Measurements from ENCODE around the gene XIRP1.

GRCh38 chr3:39221141-39221530, 28.7 kb upstream of the XIRP1 start:
- TF ChIP-seq, protein P1, sequence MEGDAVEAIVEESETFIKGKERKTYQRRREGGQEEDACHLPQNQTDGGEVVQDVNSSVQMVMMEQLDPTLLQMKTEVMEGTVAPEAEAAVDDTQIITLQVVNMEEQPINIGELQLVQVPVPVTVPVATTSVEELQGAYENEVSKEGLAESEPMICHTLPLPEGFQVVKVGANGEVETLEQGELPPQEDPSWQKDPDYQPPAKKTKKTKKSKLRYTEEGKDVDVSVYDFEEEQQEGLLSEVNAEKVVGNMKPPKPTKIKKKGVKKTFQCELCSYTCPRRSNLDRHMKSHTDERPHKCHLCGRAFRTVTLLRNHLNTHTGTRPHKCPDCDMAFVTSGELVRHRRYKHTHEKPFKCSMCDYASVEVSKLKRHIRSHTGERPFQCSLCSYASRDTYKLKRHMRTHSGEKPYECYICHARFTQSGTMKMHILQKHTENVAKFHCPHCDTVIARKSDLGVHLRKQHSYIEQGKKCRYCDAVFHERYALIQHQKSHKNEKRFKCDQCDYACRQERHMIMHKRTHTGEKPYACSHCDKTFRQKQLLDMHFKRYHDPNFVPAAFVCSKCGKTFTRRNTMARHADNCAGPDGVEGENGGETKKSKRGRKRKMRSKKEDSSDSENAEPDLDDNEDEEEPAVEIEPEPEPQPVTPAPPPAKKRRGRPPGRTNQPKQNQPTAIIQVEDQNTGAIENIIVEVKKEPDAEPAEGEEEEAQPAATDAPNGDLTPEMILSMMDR (IDR thresholded peaks at IDR 0.05; ENCODE audit: borderline replicate concordance, extremely low read depth, low read length, poor library complexity, severe bottlenecking), result no peak
- no peak for TF ChIP-seq EZH2 (IDR thresholded peaks at IDR 0.05; ENCODE audit: borderline replicate concordance, low read depth, low read length, severe bottlenecking)

All from DND-41 (cell line).